HT1080 (cell line): ENCODE data around the gene MYOM1. TPM values are rescaled to one million over a fixed set of nuclear protein-coding genes. Genes with fewer than 3 reads are reported as not detected.
A peak's percentile ranks its signal among the peaks of the same experiment; 100 is the strongest.
"Not testable (repeated sequence)": the region's sequence is repeated elsewhere in the genome, so short reads cannot be mapped to it uniquely, and the experiment has no call there.

ENCODE experiments used
- DNase-seq: peaks from one replicate; pipeline ENCODE4 v3.0.0-alpha.2; 2015; ENCODE audit warnings: low read depth
- total RNA-seq: library from RNA; depleted of rRNA; stranded (reverse); fragments of >200 nt; shearing (Covaris generic); gene quantifications from 2 replicates; pipeline ENCODE4 v1.2.3, GENCODE V29; 2014

MYOM1 gene
- total RNA-seq, 1 experiment from 2014 or later, result not detected

DNA sequence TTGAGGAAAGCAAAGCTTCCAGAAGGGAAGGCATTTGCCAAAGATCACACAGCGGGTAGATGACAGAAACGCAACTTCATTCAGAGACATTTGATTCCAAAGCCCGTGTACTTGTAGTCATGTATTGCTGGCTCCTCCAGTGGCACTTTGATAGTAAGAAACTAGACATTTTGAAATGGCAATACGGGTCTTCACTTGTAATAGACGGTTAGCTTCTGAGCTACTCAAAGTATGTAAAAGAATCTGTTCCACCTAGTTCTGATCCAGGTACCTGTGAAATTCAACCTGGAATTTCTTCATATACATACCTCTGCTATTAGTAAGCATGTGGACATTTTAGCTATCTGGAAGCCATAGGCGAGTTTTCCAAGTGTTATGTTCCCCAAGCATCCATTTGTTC lies 1.7 kb upstream of the MYOM1 start:
- no peak for DNase-seq

DNA sequence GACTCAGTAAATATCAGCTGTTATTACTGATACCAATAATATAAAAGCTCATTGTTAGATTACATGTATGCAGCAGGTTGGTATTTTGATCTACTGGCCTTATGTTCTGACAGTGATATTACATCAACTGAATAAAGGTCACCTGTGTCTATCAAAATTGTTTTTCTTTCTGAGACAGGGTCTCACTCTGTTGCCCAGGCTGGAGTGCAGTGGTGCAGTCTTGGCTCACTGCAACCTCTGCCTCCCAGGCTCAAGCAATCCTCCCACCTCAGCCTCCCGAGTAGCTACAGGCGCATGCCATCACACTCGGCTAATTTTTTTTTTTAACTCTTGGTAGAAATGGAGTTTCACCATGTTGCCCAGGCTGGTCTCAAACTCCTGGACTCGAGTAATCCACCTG lies 1.1 kb upstream of the MYOM1 start:
- not testable (repeated sequence) for DNase-seq

DNA sequence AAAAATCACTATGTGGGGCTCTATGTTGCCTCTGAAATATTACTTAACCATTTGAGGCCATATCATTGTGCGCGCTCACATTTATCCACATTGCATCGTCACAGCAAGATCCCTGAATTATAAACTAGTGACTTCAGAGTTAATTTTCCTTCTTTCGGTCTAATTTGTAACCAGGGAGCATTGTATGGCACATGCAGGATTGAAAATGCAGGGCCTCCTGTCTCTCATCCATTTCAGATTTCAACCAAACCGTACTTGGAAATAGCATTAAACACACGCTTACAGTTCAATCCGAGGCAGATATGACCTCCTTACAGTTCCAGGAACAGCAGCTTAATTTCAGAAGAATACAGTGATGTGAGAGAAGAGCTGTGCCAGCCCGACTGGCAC lies 532 bp downstream of the MYOM1 start:
- DNase-seq, result no peak

DNA sequence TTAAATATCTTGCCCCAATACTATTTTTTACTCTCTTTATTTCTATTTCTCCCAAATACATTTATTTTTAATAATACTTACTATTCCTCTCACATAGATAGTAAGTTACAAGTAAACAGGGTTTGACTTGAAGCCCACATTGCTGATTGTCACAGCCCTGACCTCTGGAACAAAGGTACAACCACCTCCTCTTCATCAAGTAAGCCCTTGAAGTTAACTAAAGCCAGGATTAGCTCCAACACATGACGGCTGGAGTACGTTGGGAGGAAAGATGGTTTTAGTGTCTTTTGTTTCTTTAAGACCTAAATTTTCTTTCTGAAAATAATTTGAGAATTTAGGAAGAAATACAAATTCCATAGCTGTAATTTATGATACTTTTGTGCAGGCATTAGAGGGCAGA lies 949 bp downstream of the MYOM1 start:
- no peak for DNase-seq

DNA sequence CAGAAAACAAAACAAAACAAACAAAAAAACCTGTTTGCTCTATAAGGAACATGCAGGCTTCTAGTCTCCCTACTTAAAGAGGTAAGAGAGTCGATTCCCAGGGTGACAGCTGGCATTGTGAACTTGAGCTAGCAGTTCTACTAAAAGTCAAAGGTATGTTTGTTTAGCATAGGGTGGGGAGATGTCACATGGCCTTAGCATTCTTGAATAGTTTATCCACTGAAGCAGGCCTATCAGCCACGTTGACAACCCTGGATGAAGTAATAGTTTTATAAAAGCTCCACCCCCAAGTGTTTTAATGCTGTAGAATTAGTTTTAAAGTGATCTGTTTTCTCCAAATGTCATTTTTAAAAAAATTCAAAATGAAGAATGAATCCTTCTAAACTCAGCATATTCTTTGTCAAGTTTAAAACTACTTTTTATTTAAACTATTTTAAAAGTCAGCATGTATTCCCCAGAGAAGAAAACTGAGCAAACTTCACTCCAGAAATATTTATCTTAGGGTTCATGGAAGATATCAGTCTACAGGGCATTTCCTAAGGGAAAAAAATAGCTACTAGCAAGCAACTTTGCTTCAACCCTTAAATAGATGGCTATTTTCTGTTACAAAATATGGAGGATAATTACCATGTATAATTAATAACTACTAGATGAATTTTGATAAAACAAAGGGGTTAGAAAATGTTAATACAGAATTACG lies 1.7 kb downstream of the MYOM1 start:
- DNase-seq, result no peak

DNA sequence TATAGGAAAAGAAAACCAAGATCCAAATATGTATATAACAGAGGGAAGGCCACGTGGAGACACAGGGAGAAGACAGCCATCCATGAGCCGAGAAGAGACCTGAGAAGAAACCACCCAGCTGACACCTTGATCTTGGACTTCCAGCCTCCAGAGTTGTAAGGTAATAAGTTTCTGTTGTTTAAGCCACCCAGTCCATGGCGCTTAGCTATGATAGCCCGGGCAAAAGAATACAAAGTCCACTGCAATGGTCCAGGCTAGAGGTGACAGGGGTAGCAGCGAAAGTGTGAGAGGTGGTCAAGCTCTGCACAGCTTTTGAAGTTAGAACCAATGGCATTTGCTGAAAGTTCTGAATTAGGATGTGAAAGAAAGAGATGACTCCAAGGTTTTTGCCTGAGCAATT lies 2.8 kb downstream of the MYOM1 start:
- DNase-seq, result no peak

DNA sequence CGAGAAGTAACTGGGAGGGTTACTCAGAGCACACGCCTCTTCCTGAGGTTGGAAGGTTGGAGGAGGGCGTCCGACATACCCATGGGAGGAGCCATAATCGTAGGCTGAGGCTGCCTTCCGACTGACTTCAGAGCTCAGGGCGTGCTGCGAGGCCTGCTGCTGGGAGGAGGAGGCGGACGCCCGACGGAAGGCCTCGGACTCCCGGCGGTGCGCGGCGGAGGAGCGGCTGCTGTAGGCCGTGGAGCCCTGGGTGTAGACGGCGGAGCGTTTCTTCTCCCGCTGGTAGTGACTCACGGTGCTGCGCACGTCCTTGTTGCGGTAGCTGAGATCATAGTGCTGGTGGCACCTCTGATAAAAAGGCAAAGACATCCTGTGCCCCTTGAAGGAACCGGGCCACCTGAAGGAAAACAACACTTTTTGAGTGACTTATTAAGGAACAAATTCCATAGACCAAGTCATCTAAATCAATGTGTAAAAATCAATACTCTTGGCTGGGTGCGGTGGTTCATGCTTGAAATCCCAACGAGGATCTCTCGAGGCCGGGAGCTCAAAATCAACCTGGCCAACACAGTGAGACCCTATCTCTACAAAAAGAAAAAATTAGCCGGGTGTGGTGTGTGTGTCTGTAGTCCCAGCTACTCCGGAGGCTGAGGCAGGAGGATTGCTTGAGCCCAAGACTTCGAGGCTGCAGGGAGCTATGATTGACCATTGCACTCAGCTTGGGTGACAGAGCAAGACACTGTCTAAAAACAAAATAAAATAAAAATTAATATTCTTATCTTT lies 4.7 kb downstream of the MYOM1 start:
- no peak for DNase-seq

DNA sequence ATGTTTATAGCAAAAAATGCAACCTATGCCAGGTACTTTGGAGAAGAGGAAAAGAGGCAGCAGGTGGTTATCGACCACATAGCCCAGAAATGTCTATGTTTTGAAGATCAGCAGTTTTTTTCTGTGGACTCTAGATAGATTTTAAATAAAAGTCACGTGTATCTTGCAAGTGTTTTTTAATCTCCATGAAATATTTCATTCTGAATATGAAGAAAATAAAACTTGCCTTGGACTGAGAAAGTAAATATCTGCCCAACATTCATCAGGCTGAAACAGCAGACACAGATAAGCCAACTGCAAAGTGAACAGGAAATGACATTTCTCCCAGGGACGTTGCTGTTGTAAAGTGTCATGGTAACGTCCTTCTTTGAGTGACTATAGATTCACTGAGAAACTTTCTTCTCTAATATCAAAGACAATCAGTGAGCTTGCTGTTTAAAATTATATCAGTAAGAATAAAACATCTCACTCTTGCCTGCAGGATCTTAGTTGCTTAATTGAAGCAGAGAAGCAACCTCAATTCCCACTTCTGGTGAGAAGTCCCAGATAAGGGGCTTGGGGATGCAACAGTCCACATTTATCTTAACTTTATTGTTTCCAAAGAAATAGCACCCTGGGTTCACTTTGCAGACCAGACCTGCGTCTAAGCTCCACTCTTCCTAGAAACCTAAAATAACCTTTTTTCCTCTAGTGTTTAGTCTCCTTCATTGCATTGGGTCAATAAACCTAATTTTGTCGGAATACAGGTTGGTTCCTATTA lies 6.3 kb downstream of the MYOM1 start:
- peak; percentile 15 for DNase-seq

DNA sequence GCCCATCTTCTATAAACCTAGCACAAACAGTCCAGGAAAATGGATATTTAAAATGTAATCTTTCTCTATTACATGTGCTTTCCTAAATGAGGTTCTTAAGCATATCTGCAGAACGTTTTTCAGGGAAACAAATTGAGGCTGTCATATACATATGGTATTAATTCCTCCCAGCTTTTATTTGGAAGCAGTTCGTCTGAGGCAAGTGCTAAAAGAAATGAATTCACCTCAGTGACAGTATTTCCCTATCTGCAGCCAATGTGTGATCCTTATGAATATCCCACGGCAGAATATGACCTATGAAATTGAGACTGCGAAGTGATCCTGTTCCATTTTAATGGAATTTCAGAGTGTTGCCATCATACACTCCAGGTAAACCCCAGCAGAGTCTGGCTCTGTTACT lies 7.1 kb downstream of the MYOM1 start:
- no peak for DNase-seq

DNA sequence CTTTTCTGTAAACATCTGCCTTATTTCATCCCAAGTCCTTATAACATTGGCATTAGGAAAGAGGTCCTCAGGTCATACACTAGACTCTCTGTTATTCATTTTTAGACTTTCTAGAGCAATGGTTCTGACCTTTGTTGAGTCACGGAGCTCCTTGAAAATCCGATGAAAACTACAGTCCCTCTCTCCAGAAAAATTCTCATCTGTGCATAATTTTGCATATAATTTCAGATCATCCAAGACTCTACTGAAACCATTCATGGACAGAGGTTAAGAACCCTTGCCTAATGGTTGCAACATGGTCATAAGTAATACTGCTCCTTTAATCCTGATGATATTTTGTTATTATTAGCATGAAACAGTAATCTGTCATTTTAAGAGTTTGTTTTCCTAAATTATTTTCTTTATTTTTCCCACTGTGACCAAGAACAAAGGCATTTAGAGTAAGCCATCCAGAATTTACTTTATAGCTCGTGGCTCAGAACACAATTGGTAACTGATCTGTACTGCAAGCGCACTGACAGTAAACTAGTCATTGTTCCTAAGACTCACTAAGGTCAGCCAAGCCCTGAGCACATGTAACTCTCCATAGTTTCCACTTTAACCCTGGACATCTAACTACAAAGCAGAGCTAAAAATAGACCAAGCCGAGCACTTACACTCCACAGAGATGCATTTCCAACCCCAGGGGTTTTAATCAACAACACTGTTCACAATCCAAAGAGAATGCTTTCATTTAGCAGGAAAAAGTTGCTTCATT lies 8.4 kb downstream of the MYOM1 start:
- DNase-seq, result no peak

DNA sequence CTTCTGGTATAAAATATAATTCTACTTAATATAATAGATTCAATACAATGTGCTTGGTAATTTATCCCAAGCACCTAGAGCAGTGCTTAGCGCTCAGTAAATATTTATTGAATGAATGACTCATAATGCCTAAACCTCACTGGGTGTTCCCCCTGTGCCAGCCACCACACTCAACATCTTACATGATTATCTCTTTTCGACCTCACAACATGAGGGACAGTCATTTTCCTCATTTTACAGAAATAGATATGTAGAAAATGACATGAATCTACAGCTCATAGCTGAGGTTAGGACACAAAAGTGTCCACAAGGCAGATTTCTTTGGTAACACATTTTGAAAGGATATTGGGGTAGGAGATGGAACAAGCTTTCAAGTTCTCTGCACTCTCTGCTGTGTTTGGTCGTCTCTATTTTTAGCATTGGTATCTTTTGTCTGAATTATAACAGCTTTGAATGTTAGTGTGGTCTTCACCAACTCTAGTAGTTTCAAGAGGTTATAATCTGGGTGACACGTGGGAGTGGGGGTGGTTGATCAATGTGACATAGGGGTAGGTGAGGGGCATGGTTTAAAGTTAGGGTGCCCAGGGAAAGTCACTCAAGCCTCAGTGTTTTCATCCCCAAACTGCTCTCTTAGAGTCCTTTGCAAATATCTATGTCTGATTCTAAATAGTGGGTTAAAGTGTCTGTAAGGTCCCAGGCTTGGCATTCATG lies 9.8 kb downstream of the MYOM1 start:
- no peak for DNase-seq

DNA sequence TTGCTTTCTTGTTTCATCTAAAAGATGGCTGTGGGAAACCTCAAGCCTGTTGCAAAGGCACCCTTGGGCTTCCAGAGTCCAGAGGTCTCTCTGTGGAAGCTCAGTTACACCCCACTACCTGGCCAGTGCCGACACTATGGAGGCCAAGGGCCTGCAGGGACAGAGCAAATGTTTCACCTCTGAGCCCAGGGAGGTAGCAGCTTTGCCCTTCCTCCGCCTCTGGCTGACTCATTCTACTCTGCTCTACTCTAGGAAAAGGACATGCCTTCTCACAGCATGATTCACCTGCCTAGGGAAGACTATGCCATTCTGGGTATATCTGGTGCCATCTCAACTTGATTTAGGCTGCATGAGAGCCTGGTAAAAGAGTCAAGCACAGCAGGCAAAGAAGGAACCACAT lies 12.2 kb downstream of the MYOM1 start:
- DNase-seq, result peak; percentile 51

DNA sequence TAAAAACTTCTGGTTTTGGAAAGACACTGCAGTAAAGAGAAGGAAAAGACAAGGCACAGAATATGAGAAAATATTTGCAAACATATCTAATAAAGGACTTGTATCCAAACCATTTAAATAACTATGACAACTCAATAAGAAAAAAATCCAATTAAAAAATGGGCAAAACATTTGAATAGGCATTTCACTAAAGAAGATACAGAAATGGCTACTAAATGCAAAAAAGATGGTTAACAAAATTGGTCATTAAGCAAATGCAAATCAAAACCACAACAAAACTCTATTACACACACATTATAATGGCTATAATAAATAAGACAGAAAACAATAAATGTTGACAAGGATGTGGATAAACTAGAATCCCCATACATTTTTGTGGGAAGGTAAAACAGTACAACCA lies 14.5 kb downstream of the MYOM1 start:
- no peak for DNase-seq

DNA sequence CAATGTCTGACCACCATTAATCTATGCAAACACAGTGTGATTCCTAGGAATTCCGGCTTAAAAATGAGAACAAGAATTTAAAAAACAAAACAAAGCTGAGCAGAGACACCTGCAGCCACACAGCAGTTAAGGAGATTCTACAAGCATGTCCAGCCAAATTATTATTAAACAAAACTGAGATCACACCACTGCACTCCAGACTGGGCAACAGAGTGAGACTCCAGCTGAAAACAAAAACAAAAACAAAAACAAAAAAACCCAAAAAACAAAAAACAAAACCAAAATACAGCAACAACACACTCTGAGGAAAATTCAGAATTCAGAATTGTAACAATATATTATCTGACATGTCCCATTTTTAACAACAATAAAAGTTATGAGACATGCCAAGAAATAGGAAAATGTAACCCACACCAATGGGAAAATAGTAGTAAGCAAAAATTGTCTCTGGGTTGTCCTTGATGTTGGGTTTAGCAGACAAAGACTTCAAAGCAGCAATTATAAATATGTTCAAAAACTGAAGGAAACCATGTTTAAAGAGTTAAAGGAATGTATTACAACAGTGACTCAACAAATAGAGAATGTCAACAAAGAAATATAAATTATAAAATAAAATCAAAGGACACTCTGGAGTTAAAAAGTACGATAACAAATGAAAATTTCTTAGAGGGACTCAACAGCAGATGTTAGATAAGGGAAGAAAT lies 19.7 kb downstream of the MYOM1 start:
- DNase-seq, result no peak

DNA sequence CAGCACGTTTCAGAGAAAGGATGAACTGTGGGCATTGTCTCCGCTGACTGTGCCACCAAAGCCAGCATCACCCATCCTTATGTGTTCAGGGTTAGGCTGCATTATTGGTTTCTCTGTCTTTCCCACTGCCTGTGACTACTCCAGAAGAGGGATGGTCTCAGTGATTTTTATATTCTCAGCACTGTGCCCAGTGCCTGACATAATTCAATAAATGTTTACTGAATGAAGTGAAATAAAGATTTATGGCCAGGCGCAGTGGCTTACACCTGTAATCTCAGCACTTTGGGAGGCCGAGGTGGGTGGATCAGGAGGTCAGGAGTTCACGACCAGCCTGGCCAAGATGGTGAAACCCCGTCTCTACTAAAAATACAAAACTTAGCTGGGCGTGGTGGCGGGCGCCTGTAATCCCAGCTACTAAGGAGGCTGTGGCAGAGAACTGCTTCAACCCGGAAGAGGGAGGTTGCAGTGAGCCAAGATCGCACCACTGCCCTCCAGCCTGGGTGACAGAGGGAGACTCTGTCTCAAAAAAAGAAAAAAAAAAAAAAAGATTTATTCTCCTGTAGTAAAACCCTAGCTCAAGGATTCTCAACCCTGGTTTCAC lies 21.4 kb downstream of the MYOM1 start:
- DNase-seq, result not testable (repeated sequence)

DNA sequence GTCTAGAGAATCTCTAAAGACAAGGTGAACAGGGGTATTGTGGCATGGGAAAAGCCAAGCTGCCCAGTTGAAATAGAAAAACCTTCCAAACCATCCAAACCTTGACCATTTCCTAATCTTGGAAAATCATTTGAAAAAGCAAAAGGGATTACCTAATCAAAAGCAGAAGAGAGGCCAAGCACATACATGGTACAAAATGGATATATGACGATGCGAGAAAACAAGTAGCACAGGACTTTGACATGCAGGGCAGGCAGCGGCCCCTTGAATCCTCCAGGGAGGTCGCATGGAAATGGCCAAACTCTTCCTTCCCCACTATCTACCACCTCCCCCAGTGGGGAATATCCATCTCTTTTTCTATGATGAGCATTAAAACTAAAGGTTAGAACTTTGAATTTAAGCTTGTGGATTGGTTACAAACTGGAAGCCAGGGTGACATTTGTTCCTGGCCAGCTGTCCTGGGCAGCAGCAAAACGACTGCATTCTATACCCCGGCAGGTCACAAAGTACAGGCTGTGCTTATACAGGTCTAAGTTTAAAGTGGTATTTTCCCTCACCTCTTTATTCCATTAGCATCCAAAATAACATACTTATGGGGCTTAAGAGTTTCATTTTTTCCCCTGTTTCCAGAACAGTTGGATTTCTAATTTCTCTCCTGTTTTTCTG lies 24.7 kb downstream of the MYOM1 start:
- no peak for DNase-seq

DNA sequence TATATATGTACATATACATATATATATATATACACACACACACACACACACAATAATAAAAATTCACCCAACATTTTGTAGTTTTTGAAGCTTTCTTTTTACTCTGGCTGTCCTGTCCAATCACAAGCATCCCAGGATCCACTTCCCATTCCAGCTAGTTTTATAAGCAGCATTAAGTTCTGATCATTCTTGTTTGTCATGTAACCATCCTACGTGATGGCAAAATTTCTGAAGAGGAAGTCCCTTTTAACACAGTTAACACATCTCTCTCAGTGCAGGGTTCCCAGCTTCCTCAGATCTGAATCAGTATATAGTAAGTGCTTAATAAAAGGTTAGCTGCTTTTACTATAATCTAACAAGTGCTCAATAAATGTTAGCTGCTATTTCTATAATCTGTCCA lies 26.4 kb downstream of the MYOM1 start:
- DNase-seq, result no peak

DNA sequence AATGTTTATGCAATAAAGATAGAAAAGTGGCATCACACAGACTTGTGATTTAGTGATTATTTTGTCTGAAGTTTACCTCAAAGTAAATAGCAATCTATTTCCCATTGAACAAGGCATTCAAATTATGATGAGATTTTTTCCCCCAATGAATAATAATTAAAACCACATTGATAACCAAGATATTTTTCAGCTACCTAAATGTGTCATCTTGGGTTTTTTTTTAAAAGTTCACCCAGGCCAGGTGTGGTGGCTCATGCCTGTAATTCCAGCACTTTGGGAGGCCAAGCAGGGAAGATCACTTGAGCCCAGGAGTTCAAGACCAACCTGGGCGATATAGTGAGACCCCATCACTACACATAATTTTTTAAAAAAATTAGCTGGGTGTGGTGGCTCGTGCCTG lies 27.0 kb downstream of the MYOM1 start:
- DNase-seq, result no peak

DNA sequence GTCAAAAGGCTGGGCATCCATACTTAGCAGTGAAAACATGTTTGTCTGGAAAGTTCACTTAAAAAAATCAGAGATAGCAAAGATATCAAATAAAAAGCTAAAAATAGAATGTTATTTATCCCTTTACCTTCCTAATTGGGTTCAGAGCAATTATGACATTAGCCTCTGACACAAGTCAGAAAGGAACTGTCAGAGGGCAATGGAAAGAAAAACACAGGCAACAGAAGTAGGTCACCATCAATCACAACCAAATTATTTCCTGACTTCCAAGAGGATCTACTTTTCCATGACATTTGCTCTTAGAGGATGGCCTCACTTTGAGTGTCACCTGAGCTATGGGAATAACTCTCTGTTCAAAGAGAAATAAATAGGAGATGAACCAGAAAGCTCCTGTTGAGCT lies 27.5 kb downstream of the MYOM1 start:
- no peak for DNase-seq
